HFF-Myc (cell line): ENCODE data around the gene OR52A5.

Experiments used
- DNase-seq: peaks from one replicate; pipeline ENCODE4 v3.0.0-alpha.2; 2011; ENCODE audit warnings: low read depth; ENCODE audit errors: extremely low read depth
- H3K4me3 ChIP-seq: replicated peaks from 2 replicates; pipeline ENCODE4 v1.5.1; 2011; ENCODE audit warnings: low read depth, mild to moderate bottlenecking, control low read depth, low read length
- TF ChIP-seq, protein P1 (sequence below): IDR thresholded peaks from 2 replicates; pipeline ENCODE4 v1.5.1; 2012; ENCODE audit warnings: mild to moderate bottlenecking, low read depth, low read length, control low read depth; ENCODE audit errors: missing control alignments

Gene OR52A5

DNA sequence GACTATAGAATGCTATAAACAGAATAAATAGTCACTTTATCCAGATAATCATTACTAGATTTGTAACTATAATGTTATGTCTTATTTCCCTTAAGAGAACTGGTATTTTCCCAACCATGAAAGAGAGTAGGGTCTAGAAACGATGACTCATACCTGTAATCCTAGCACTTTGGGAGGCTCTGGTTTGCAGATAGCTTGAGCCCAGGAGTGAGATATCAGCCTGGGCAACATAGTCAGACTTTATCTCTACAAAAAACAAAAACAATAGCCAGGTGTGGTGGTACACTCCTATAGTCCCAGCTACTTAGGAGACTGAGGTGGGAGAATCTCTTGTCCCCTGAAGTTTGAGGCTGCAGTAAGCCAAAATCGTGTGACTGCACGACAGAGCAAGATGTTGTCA is 30.9 kb downstream of the OR52A5 start:
- TF ChIP-seq, protein P1, sequence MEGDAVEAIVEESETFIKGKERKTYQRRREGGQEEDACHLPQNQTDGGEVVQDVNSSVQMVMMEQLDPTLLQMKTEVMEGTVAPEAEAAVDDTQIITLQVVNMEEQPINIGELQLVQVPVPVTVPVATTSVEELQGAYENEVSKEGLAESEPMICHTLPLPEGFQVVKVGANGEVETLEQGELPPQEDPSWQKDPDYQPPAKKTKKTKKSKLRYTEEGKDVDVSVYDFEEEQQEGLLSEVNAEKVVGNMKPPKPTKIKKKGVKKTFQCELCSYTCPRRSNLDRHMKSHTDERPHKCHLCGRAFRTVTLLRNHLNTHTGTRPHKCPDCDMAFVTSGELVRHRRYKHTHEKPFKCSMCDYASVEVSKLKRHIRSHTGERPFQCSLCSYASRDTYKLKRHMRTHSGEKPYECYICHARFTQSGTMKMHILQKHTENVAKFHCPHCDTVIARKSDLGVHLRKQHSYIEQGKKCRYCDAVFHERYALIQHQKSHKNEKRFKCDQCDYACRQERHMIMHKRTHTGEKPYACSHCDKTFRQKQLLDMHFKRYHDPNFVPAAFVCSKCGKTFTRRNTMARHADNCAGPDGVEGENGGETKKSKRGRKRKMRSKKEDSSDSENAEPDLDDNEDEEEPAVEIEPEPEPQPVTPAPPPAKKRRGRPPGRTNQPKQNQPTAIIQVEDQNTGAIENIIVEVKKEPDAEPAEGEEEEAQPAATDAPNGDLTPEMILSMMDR, result no peak
- no peak overlapping the region for H3K4me3 ChIP-seq
- no peak for DNase-seq

DNA sequence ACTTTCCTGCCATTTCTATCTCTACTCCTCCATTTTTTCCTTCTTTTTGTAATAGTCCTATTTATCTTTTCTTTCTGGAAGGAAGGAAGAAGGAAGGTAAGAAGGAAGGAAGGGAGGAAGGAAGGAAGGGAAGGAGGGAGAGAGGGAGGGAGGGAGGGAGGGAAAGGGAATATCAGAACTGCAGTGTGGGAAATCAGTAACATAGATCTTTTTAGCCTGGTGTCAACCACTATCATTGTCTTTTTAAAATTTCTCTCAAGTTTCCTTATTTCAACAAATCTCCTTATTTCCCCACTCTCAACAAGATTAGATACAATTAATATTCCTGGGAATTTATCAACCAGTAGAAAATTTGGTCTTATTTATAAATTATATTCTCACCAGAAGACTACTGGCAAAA is 35.1 kb downstream of the OR52A5 start:
- no peak for DNase-seq
- TF ChIP-seq, protein P1, result no peak
- no peak overlapping the region for H3K4me3 ChIP-seq

DNA sequence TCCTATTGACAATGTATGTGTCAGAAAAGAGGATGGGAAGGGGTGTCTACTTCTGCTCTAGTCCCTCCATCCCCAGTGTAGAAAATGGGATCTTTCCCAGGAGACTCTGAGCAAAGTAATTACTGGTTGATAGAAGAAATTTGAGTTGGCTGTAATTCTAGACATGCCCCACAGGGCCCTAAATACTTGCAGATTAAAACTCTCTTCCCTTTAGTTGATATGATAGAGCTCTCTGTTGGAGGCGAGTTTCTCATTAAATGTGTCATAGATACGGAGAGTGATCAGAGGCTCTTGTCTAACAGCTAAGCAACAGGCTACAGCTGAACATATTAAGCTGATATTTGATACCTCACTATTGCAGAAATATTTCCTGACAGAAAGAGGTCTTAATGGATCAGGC is 35.9 kb downstream of the OR52A5 start:
- TF ChIP-seq, protein P1, result no peak
- no peak overlapping the region for H3K4me3 ChIP-seq
- no peak for DNase-seq

DNA sequence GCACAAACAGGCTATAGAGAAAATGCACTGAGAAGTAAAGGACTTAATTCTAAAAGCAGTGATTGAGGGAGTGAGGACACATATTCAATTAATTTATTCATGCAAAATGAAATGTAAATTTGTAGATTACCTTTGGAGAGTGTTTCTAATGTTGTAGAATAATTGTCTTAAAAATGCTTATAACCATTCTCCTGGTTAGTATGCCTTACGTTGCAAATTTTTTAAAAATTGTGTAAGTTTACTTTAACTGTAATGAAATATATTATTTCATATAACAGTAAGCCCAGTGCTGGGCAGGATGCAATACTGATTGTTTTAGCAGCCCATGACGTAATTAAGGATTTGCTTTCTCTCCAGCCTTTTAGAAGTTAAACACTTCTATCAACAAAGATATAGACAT is 42.1 kb downstream of the OR52A5 start:
- no peak overlapping the region for H3K4me3 ChIP-seq
- TF ChIP-seq, protein P1, result no peak
- no peak for DNase-seq

DNA sequence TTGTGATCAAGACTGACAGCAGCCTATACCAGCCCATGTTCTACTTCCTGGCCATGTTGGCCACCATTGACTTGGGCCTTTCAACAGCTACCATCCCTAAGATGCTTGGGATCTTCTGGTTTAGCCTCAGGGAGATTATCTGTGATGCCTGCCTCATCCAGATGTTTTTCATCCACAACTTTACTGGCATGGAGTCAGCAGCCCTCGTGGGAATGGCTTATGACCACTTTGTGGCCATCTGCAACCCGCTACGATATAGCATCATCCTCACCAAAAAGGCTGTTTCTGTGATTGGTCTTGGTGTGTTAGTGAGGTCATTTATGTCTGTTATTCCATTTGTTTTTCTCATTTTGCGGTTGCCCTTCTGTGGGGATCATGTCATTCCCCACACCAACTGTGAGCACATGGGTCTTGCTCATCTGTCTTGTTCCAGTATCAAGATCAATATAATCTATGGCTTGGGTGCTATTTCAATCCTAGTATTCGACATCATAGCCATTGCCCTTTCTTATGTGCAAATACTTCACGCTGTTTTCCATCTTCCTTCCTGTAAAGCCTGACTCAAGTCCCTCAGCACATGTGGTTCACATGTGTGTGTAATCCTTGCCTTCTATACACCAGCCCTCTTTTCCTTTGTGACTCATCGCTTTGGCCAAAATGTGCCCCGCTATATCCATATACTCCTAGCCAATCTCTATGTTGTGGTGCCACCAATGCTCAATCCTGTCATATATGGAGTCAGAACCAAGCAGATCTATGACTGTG is 45.2 kb downstream of the OR52A5 start:
- DNase-seq, result peak; percentile 67
- TF ChIP-seq, protein P1, result no peak
- no peak overlapping the region for H3K4me3 ChIP-seq

DNA sequence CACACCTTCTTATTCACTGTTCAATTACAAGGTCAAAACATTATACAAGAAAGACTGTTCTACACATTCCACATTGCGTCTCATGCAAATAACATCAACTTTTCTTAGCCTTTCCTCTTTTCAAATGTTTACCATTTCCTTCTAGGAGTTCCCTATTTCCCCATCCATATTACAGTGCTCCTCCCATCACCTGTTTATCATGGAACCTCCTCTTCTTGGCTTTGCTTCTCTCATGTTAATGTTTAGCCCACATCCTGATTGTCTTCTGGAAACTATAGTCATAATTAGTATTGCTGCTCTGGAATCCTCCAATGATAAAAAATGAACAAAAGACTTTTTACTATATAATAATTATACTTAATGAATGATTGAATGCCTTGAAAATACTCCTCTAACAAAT is 47.5 kb downstream of the OR52A5 start:
- TF ChIP-seq, protein P1, result no peak
- no peak for DNase-seq
- no peak overlapping the region for H3K4me3 ChIP-seq

DNA sequence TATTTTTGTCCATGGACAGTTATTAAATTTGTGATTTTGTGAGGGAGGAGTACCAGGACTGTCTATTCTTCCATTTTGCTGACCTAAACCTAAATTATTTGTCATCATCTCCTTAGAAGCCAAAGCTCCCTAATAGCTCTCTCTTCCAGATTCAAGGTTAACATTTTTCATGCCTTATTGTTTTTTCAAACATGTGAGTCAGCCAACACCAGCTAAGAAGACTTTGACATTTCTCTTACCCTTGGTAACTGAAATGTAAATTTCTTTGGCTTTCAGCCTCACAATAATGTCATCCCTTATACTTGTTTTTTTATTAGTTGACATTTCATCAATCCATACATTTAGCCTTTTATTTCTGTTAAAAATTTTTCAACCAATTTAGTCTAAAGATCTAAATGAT is 49.6 kb downstream of the OR52A5 start:
- no peak for DNase-seq
- no peak overlapping the region for H3K4me3 ChIP-seq
- TF ChIP-seq, protein P1, result no peak
